ENCODE measurements around the gene LAP3. TPM values are rescaled to one million over a fixed set of nuclear protein-coding genes. Genes with fewer than 3 reads are reported as not detected.

The LAP3 gene
- total and polyA plus RNA-seq, 10 donors: 47.0 to 135 (median 96.0) TPM

- DNase-seq: no peak
- Histone ChIP-seq H3K9me3 (no peaks in the 10 kb centered on the region), H3K27ac (peak overlapping the region in 1 of 8 donors; percentile 11), H3K4me1 (peaks cover 13 to 48% (median 20%) of the 10 kb centered on the region in 6 donors), H3K4me3 (no peak overlapping the region), H3K36me3 (peaks cover 0 to 100% (median 79%) of the 10 kb centered on the region in 6 donors), H3K27me3 (replicated peaks in 1 of 7) (no peaks in the 10 kb centered on the region)
- intact Hi-C loops (cut with DNase I; ENCODE audit: low total_unique reads): no loop called here
- TF ChIP-seq POLR2AphosphoS5 (IDR thresholded peaks at IDR 0.05): no peak
- no peak for TF ChIP-seq POLR2A (IDR thresholded peaks at IDR 0.05)
- 89 to 98% (median 93%) methylated on average over 4 of the region's 4 CpGs for WGBS, 5 donors
Observed at GRCh38 chr4:17583941-17584340, 6.9 kb downstream of the LAP3 start.

- H3K4me3 ChIP-seq: no peak overlapping the region
- H3K27ac ChIP-seq: no peak overlapping the region
- no peaks in the 10 kb centered on the region for H3K27me3 ChIP-seq (replicated peaks in 1 of 7)
- 89 to 96% (median 95%) methylated on average over 10 of the region's 10 CpGs for WGBS, 5 donors
- no peak for DNase-seq
- no peaks in the 10 kb centered on the region for H3K9me3 ChIP-seq
- peaks cover 6 to 40% (median 13%) of the 10 kb centered on the region in 6 donors for H3K4me1 ChIP-seq
- intact Hi-C loops (cut with DNase I; ENCODE audit: low total_unique reads): no loop called here
- H3K36me3 ChIP-seq: peaks cover 4 to 100% (median 86%) of the 10 kb centered on the region in 6 donors
- TF ChIP-seq POLR2AphosphoS5 (IDR thresholded peaks at IDR 0.05) (no peak), POLR2A (IDR thresholded peaks at IDR 0.05) (no peak), CTCF (IDR thresholded peaks at IDR 0.05 in 8 of 11, conservative IDR thresholded peaks at IDR 0.05 in 3 of 11) (no peak)
Observed at GRCh38 chr4:17584521-17585213, 7.7 kb downstream of the LAP3 start.

- no peak for DNase-seq
- H3K4me3 ChIP-seq: no peak overlapping the region
- H3K27me3 ChIP-seq (replicated peaks in 1 of 7): no peaks in the 10 kb centered on the region
- H3K9me3 ChIP-seq: no peaks in the 10 kb centered on the region
- peaks cover 0 to 24% (median 3%) of the 10 kb centered on the region in 6 donors for H3K4me1 ChIP-seq
- no peak overlapping the region for H3K27ac ChIP-seq
- intact Hi-C loops (cut with DNase I; ENCODE audit: low total_unique reads): no loop called here
- 91 to 95% (median 93%) methylated on average over 9 of the region's 9 CpGs for WGBS, 5 donors
- no peak for TF ChIP-seq POLR2A (IDR thresholded peaks at IDR 0.05)
- no peak for TF ChIP-seq POLR2AphosphoS5 (IDR thresholded peaks at IDR 0.05)
- no peak for TF ChIP-seq CTCF (IDR thresholded peaks at IDR 0.05 in 8 of 11, conservative IDR thresholded peaks at IDR 0.05 in 3 of 11)
- H3K36me3 ChIP-seq: peaks cover 4 to 100% (median 94%) of the 10 kb centered on the region in 6 donors
Observed at GRCh38 chr4:17587094-17587822, 10.3 kb downstream of the LAP3 start.

GRCh38 chr4:17589355-17589754 lies 12.4 kb downstream of the LAP3 start:
- H3K4me3 ChIP-seq: no peak overlapping the region
- no peaks in the 10 kb centered on the region for H3K27me3 ChIP-seq (replicated peaks in 1 of 7)
- WGBS, 5 donors: 94 to 99% (median 96%) methylated on average over 3 of the region's 3 CpGs
- no peak overlapping the region for H3K27ac ChIP-seq
- peaks cover 4 to 100% (median 85%) of the 10 kb centered on the region in 6 donors for H3K36me3 ChIP-seq
- no peak for DNase-seq
- TF ChIP-seq CTCF (IDR thresholded peaks at IDR 0.05 in 8 of 11, conservative IDR thresholded peaks at IDR 0.05 in 3 of 11): no peak
- TF ChIP-seq POLR2A (IDR thresholded peaks at IDR 0.05): no peak
- no peak for TF ChIP-seq POLR2AphosphoS5 (IDR thresholded peaks at IDR 0.05)
- intact Hi-C loops (cut with DNase I; ENCODE audit: low total_unique reads): no loop called here
- peaks cover 0 to 28% (median 13%) of the 10 kb centered on the region in 6 donors for H3K4me1 ChIP-seq
- no peaks in the 10 kb centered on the region for H3K9me3 ChIP-seq

Measured in spleen (tissue), 11 donors.